SK-N-MC (cell line): ENCODE data around the gene BRSK2.

Source experiments
- DNase-seq: peaks from one replicate; pipeline ENCODE4 v3.0.0-alpha.2; 2011; ENCODE audit warnings: low read depth, low spot score
- H3K27ac ChIP-seq: fragments of 200-600 bp; sonication (generic); 2 replicates; pipeline ENCODE4 v1.5.1; 2016; ENCODE audit warnings: mixed run types
- H3K36me3 ChIP-seq: fragments of 200-600 bp; sonication (generic); 2 replicates; pipeline ENCODE4 v1.6.1; 2017; ENCODE audit warnings: antibody characterized with exemption, low read length, mixed read lengths; ENCODE audit not compliant: insufficient read depth
- H3K4me3 ChIP-seq: fragments of 200-600 bp; sonication (generic); 2 replicates; pipeline ENCODE4 v1.5.1; 2016
- H3K9ac ChIP-seq: fragments of 200-600 bp; sonication (generic); 2 replicates; pipeline ENCODE4 v1.8.0; 2017; ENCODE audit warnings: mixed run types, mixed read lengths; ENCODE audit not compliant: insufficient read length
- H3K9me3 ChIP-seq: fragments of 200-600 bp; sonication (generic); 2 replicates; pipeline ENCODE4 v1.6.1; 2017; ENCODE audit warnings: low read depth, mild to moderate bottlenecking, antibody characterized with exemption, low read length, moderate library complexity, mixed read lengths
- EZH2 ChIP-seq: fragments of 200-600 bp; sonication (generic); IDR thresholded peaks from one replicate; pipeline ENCODE4 v1.6.1; 2017; ENCODE audit warnings: antibody characterized with exemption
- FOXP2 ChIP-seq: optimal IDR thresholded peaks from 2 replicates; pipeline ENCODE3; 2011; ENCODE audit warnings: mild to moderate bottlenecking, moderate library complexity; ENCODE audit not compliant: insufficient read depth; ENCODE audit errors: extremely low read length, control extremely low read depth
- POLR2AphosphoS5 ChIP-seq: IDR thresholded peaks from 2 replicates; pipeline ENCODE4 v1.6.1; 2012; ENCODE audit warnings: mild to moderate bottlenecking, low read depth, low read length, borderline replicate concordance

Gene BRSK2

GRCh38 chr11:1391165-1392075 lies 1.7 kb downstream of the BRSK2 start:
- Histone ChIP-seq H3K9ac (peak overlapping the region; percentile 55), H3K9me3 (no peaks in the 10 kb centered on the region), H3K4me3 (peak overlapping the region; percentile 73), H3K36me3 (no peaks in the 10 kb centered on the region), H3K27ac (no peak overlapping the region)
- DNase-seq, result no peak
- TF ChIP-seq POLR2AphosphoS5 (no peak), FOXP2 (no peak), EZH2 (no peak)

GRCh38 chr11:1392111-1392510 lies 2.4 kb downstream of the BRSK2 start:
- TF ChIP-seq POLR2AphosphoS5 (no peak), FOXP2 (no peak), EZH2 (no peak)
- H3K27ac ChIP-seq, result no peak overlapping the region
- no peaks in the 10 kb centered on the region for H3K9me3 ChIP-seq
- no peak for DNase-seq
- no peak overlapping the region for H3K9ac ChIP-seq
- no peaks in the 10 kb centered on the region for H3K36me3 ChIP-seq
- no peak overlapping the region for H3K4me3 ChIP-seq

DNA sequence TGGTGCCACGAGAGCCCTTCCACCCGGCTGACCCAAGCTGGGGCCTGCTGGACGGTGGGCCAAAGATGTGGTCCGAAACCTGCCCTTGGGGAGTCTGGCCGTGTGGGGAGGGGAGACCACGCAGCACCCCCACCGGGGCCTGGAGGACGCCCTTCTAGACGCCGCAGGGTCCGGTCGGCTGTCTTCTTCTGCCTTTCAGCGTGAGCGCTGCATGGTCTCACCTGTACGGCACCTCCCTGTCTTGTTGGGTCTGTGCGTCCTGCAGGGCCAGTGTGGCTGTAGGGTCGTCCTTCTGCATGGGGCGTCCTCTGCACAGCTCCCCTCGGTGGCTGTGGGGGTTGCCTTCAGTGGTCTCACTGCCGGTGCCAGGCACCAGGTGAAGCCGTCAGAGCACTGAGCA lies 2.8 kb downstream of the BRSK2 start:
- no peaks in the 10 kb centered on the region for H3K9me3 ChIP-seq
- H3K9ac ChIP-seq, result no peak overlapping the region
- DNase-seq, result no peak
- TF ChIP-seq FOXP2 (no peak), EZH2 (no peak), POLR2AphosphoS5 (no peak)
- no peak overlapping the region for H3K27ac ChIP-seq
- H3K4me3 ChIP-seq, result no peak overlapping the region
- H3K36me3 ChIP-seq, result no peaks in the 10 kb centered on the region

GRCh38 chr11:1393038-1393710 lies 3.4 kb downstream of the BRSK2 start:
- H3K9me3 ChIP-seq, result no peaks in the 10 kb centered on the region
- no peak overlapping the region for H3K4me3 ChIP-seq
- no peak overlapping the region for H3K27ac ChIP-seq
- no peak overlapping the region for H3K9ac ChIP-seq
- DNase-seq, result no peak
- TF ChIP-seq FOXP2 (no peak), POLR2AphosphoS5 (no peak), EZH2 (no peak)
- no peaks in the 10 kb centered on the region for H3K36me3 ChIP-seq

GRCh38 chr11:1394936-1395772 lies 5.4 kb downstream of the BRSK2 start:
- Histone ChIP-seq H3K4me3 (no peak overlapping the region), H3K27ac (no peak overlapping the region), H3K36me3 (no peaks in the 10 kb centered on the region), H3K9ac (no peak overlapping the region), H3K9me3 (no peaks in the 10 kb centered on the region)
- TF ChIP-seq FOXP2, result no peak
- no peak for TF ChIP-seq EZH2
- no peak for TF ChIP-seq POLR2AphosphoS5
- DNase-seq, result no peak

DNA sequence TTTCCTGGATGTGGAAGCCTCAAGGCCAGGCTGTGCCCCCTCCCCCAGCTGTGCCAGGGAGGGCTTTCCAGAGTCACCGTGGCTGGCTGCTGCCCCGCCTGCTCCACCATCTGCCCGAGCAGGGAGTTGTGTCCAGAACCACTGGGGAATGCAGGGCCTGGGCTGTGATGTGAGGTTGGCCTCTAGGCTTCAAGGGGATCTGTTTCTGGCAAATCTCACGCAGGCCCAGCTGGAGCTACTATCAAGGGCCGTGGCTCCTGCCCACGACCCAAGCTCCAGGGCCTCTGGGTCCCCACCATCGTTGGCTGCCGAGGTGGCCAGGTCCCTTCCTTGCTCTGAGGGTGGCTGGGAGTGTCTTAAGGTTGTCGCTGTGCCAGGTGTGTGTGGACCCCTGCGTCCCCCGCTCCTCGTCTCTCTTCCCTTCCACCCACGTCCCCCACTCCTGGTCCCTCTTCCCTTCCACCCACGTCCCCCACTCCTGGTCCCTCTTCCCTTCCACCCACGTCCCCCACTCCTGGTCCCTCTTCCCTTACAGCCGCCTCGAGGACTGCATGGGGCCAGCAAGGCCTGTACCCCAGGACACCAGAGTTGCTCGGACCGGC lies 6.1 kb downstream of the BRSK2 start:
- Histone ChIP-seq H3K9ac (no peak overlapping the region), H3K36me3 (no peaks in the 10 kb centered on the region), H3K9me3 (no peaks in the 10 kb centered on the region), H3K27ac (no peak overlapping the region), H3K4me3 (no peak overlapping the region)
- no peak for DNase-seq
- TF ChIP-seq POLR2AphosphoS5, result no peak
- no peak for TF ChIP-seq EZH2
- TF ChIP-seq FOXP2, result no peak

DNA sequence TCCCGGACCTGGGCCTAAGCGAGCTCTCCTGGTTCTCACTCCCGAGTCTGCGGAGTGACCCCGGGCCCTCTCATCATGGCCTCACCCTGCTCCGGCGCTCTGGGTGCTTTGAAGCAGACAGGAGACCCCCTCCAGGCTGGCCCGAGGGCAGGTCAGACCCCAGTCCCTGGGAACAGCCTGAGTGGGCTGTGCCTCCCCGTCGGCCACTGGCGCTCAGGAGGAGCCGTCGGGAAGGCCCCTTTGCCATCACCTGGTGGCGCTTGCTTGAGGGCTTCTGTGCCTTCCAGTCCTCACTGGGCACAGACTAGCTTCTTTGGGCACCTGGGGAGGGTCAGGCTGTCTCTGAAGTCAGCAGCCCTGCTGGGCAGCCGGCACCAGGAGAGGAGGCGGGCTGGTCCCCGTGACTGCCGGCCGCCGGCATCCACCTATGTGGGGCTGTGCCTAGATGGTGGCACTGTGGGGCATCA lies 6.7 kb downstream of the BRSK2 start:
- H3K9ac ChIP-seq, result no peak overlapping the region
- no peaks in the 10 kb centered on the region for H3K9me3 ChIP-seq
- TF ChIP-seq FOXP2 (no peak), POLR2AphosphoS5 (no peak), EZH2 (no peak)
- H3K27ac ChIP-seq, result no peak overlapping the region
- H3K4me3 ChIP-seq, result no peak overlapping the region
- no peak for DNase-seq
- no peaks in the 10 kb centered on the region for H3K36me3 ChIP-seq

- TF ChIP-seq EZH2 (no peak), FOXP2 (no peak), POLR2AphosphoS5 (no peak)
- no peak for DNase-seq
- no peaks in the 10 kb centered on the region for H3K9me3 ChIP-seq
- H3K36me3 ChIP-seq, result no peaks in the 10 kb centered on the region
- H3K9ac ChIP-seq, result no peak overlapping the region
- no peak overlapping the region for H3K4me3 ChIP-seq
- no peak overlapping the region for H3K27ac ChIP-seq
These were observed 7.6 kb downstream of the BRSK2 start for GRCh38 chr11:1397146-1397861.
